B cell (primary cell): ENCODE results near the gene BBX.

Source experiments
- EZH2 ChIP-seq: IDR thresholded peaks from 2 replicates; pipeline ENCODE4 v1.6.1; 2012; ENCODE audit warnings: borderline replicate concordance, low read depth, mild to moderate bottlenecking, moderate library complexity, low read length; ENCODE audit not compliant: insufficient read depth, poor library complexity, severe bottlenecking
- TF ChIP-seq, protein P1 (sequence below): fragments of 200-600 bp; IDR thresholded peaks from one replicate; pipeline ENCODE4 v1.8.0; 2022; ENCODE audit warnings: antibody characterized with exemption, mild to moderate bottlenecking

DNA sequence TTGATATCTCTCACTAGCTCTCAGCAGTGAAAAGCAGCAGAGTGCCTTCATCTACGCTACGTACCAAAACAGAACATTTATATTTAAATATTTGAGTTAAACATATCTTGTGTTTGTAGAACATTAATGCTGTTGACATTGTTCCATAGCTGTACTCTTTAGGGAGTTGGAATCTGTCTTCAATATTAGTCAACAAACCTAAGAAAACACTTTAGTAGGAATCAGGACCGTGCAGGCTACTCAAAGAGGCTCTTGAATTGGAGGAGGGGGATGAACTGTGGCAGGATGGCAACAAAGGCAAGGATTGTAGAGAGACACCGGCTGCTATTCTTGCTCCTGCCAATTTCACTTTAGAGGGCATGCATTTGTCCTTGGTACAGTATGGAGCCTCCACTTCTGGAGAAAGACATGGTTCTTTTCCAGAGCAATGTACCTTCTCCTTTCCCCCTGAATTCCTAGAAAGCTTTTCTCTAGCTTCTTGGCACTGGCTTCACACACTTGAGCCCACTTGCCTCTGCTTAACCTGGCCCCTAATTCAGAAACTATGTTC, 302.1 kb downstream of the BBX start:
- TF ChIP-seq, protein P1, sequence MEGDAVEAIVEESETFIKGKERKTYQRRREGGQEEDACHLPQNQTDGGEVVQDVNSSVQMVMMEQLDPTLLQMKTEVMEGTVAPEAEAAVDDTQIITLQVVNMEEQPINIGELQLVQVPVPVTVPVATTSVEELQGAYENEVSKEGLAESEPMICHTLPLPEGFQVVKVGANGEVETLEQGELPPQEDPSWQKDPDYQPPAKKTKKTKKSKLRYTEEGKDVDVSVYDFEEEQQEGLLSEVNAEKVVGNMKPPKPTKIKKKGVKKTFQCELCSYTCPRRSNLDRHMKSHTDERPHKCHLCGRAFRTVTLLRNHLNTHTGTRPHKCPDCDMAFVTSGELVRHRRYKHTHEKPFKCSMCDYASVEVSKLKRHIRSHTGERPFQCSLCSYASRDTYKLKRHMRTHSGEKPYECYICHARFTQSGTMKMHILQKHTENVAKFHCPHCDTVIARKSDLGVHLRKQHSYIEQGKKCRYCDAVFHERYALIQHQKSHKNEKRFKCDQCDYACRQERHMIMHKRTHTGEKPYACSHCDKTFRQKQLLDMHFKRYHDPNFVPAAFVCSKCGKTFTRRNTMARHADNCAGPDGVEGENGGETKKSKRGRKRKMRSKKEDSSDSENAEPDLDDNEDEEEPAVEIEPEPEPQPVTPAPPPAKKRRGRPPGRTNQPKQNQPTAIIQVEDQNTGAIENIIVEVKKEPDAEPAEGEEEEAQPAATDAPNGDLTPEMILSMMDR: no peak
- no peak for TF ChIP-seq EZH2
